Central memory CD4-positive, alpha-beta T cell (primary cell): ENCODE results near the gene FOXF1.

Source experiments
- DNase-seq: peaks from one replicate; pipeline ENCODE4 v3.0.0; 2022

FOXF1 gene

GRCh38 chr16:86558355-86559193 lies 48.2 kb downstream of the FOXF1 start:
- no peak for DNase-seq

- no peak for DNase-seq
Observed at GRCh38 chr16:86559802-86560305, 49.5 kb downstream of the FOXF1 start.

GRCh38 chr16:86562356-86562755 lies 52.0 kb downstream of the FOXF1 start:
- no peak for DNase-seq

- peak; percentile 79 for DNase-seq
Observed at GRCh38 chr16:86563469-86564345, 53.4 kb downstream of the FOXF1 start.
